ENCODE measurements around the gene CFAP52. TPM values are rescaled to one million over a fixed set of nuclear protein-coding genes. Genes with fewer than 3 reads are reported as not detected.

The CFAP52 gene
- total and polyA plus RNA-seq, 2 of the 8 experiments (the other 6 are each of a cell fraction or from before 2014, with no cell fraction given), result 0.11 TPM; not detected in 1

- Histone ChIP-seq H3K23ac (ENCODE audit: insufficient read length) (no peak overlapping the region), H3K56ac (replicated peaks; ENCODE audit: insufficient read length, low read depth, low read length) (no peak overlapping the region), H2BK20ac (ENCODE audit: low read length) (no peak overlapping the region), H2BK12ac (ENCODE audit: low read depth, low read length) (no peak overlapping the region), H3K4ac (replicated peaks; ENCODE audit: insufficient read length, low read depth, low read length) (no peak overlapping the region), H3K36me3 (ENCODE audit: control insufficient read depth in 2 of 4, insufficient read depth in 4 of 4, low read length in 3 of 4) (no peaks in the 10 kb centered on the region; a peak in 1 of 8 replicates), H2AFZ (ENCODE audit: low read length) (no peak overlapping the region), H4K20me1 (replicated peaks in 1 of 2; ENCODE audit: control insufficient read depth in 1 of 2, insufficient read depth in 2 of 2, low read length in 2 of 2) (no peaks in the 10 kb centered on the region), H2AK5ac (ENCODE audit: low read depth, low read length) (no peak overlapping the region), H3K9ac (replicated peaks in 1 of 4; ENCODE audit: extremely low read depth in 1 of 4, low read depth in 3 of 4, low read length in 3 of 4) (no peak overlapping the region), H3K4me1 (replicated peaks in 1 of 4; ENCODE audit: control insufficient read depth in 3 of 4, insufficient read depth in 4 of 4, low read length in 3 of 4) (peaks cover 0 to 3% (median 1%) of the 10 kb centered on the region in 4 experiments; a peak in 1 of 7 replicates), H4K91ac (replicated peaks; ENCODE audit: insufficient read length, low read length) (no peak overlapping the region), H3K27ac (ENCODE audit: low read depth, low read length) (no peak overlapping the region), H3K79me2 (ENCODE audit: control insufficient read depth in 1 of 2, insufficient read depth in 2 of 2, low read length in 2 of 2) (no peaks in the 10 kb centered on the region), H3K27me3 (replicated peaks in 1 of 4; ENCODE audit: control insufficient read depth in 3 of 4, extremely low read depth in 1 of 4, insufficient read depth in 3 of 4, low read length in 3 of 4) (no peaks in the 10 kb centered on the region), H3K79me1 (ENCODE audit: low read depth, low read length) (no peaks in the 10 kb centered on the region), H3K4me3 (ENCODE audit: extremely low read depth in 1 of 4, insufficient read depth in 2 of 4, low read depth in 3 of 4, low read length in 4 of 4) (no peak overlapping the region), H2BK15ac (ENCODE audit: low read length) (no peak overlapping the region), H3K9me3 (ENCODE audit: insufficient read depth in 2 of 2, low read depth in 1 of 2, low read length in 1 of 2) (no peaks in the 10 kb centered on the region), H3K4me2 (ENCODE audit: insufficient read depth in 1 of 2, low read depth in 2 of 2, low read length in 2 of 2) (no peak overlapping the region), H3K18ac (ENCODE audit: extremely low read depth, low read length) (no peak overlapping the region), H3K14ac (ENCODE audit: insufficient read length) (no peak overlapping the region), H2BK120ac (replicated peaks; ENCODE audit: low read depth, low read length) (no peak overlapping the region), H4K8ac (ENCODE audit: extremely low read depth, insufficient read depth, low read length) (no peak overlapping the region), H2BK5ac (ENCODE audit: low read depth, low read length) (no peak overlapping the region), H3K23me2 (ENCODE audit: low read depth, low read length) (no peaks in the 10 kb centered on the region), H4K5ac (ENCODE audit: insufficient read length, low read depth, low read length) (no peak overlapping the region)
- no peak for TF ChIP-seq MAFK (IDR thresholded peaks at IDR 0.05; ENCODE audit: low read depth, low read length)
- TF ChIP-seq POLR2AphosphoS5 (IDR thresholded peaks at IDR 0.05; ENCODE audit: low read depth, low read length), result no peak
- no peak for TF ChIP-seq CHD2 (IDR thresholded peaks at IDR 0.05; ENCODE audit: low read length)
- no peak for TF ChIP-seq HDAC6 (IDR thresholded peaks at IDR 0.05; ENCODE audit: low read depth, low read length)
- no peak for TF ChIP-seq BCL11A (IDR thresholded peaks at IDR 0.05; ENCODE audit: low read depth in 2 of 2, low read length in 2 of 2)
- no peak for TF ChIP-seq CTBP2 (IDR thresholded peaks at IDR 0.05; ENCODE audit: borderline replicate concordance, insufficient read depth, insufficient read length, low read length)
- FAIRE-seq (no peak), DNase-seq (ENCODE audit: low read depth in 1 of 2, low spot score in 2 of 2) (no peak)
- WGBS, 2 experiments (ENCODE audit: extremely low coverage in 1 of 2, insufficient coverage in 1 of 2, insufficient read length in 1 of 2, insufficient replicate concordance in 2 of 2, low coverage in 1 of 2, low lambda C conversion rate in 2 of 2, missing lambda C conversion rate in 1 of 2), result 89% methylated on average over 3 of the region's 3 CpGs; no CpG with 5 or more reads in 1 of the 2 experiments
- ChIA-PET POLR2A (ENCODE audit: partially characterized antibody) (no interaction called here), CTCF (ENCODE audit: partially characterized antibody) (interaction anchor here (0.6 kb wide), 2 partner anchors 11 to 56 kb away, joined by 3 to 4 read pairs; no protein-coding TSS in a partner anchor)
Observed at GRCh38 chr17:9532715-9533114, 43.7 kb upstream of the CFAP52 start.

Measured in H1 (cell line).